Stimulated activated naive CD4-positive, alpha-beta T cell treated with Interleukin-2 at 50 U/mL for 16 hours (primary cell): ENCODE results near the gene RPL15.

Source experiments
- DNase-seq: peaks from one replicate; lab custom pipeline; 2025; lab: John Stamatoyannopoulos, UW

The RPL15 gene

GRCh38 chr3:23931597-23931996 is 14.7 kb downstream of the RPL15 start:
- no peak for DNase-seq

DNA sequence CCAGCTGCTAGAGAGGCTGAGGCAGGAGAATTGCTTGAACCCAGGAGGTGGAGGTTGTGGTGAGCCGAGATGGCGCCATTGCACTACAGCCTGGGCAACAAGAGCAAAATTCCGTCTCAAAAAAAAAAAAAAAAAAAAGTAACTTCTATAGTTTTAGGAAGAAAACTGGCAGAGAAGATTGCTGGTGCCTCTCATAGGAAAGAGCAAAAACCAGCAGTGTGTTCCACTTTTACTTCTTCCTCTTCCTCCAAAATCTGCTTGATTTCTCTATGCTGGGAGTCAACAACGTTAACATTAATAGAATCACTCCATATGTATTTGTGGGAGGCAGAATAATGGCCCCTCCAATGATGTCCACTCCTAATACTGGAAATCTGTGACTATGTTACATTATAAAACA is 15.6 kb downstream of the RPL15 start:
- no peak for DNase-seq

- no peak for DNase-seq
Measured at GRCh38 chr3:23934253-23934652, 17.3 kb downstream of the RPL15 start.

DNA sequence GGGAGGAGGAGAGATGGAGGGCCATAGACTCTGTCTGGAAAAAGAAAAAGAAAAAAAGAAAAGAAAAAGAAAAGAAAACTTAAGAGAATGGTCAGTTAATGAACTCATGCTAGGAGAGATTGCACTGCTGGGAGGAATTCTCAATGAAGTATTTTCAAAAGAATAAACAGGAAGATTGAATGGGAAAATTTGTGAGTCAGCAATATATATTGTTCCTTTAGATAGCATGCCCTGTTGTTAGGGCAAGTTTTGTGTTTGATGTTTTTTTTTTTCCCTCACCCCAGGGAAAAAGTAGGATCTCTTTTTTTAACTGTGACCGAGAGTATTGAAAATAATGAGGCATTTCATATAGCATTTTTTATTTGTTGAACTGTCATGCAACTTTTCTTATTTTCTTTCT is 20.4 kb downstream of the RPL15 start:
- no peak for DNase-seq

- no peak for DNase-seq
Measured at GRCh38 chr3:23938688-23939087, 21.8 kb downstream of the RPL15 start.

DNA sequence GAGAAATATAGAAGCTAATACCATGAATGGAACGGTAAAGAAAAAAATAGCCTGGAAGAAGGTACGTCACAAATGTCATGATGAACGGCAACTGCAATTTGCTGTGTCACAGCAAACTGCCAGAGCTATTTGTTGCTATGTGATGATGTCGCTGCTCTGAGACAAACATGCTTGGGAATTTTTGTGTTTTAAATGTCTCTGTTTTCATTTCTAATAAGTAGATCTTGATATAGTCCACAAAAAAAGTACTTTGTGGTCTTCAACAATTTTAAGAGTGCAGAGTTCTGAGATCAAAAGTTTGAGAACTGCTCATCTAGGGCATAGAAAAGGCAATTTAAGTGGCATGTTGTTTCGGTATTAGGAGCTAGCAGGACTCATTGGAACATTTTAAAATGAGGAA is 23.8 kb downstream of the RPL15 start:
- no peak for DNase-seq

DNA sequence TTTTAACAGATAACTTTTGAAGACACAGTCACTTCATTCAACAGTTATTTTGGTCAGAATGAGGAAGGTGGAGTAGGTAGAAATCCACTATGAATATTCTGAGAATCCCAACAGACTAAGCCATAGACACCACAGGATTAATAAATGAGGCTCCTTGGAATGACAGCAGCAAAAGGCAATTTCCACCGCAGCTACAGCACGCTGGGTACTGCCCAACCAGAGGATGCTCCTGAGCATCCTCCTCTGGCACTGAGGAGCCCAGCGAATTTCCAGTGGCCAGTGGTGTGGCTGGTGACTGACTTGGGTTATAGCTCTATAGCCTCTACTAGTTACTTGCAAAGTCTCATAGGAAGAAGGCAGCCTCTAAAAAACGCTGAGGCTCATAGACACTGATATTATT is 24.5 kb downstream of the RPL15 start:
- DNase-seq: no peak

GRCh38 chr3:23942546-23942945 is 25.6 kb downstream of the RPL15 start:
- no peak for DNase-seq

GRCh38 chr3:23944007-23944783 is 27.3 kb downstream of the RPL15 start:
- DNase-seq: no peak

DNA sequence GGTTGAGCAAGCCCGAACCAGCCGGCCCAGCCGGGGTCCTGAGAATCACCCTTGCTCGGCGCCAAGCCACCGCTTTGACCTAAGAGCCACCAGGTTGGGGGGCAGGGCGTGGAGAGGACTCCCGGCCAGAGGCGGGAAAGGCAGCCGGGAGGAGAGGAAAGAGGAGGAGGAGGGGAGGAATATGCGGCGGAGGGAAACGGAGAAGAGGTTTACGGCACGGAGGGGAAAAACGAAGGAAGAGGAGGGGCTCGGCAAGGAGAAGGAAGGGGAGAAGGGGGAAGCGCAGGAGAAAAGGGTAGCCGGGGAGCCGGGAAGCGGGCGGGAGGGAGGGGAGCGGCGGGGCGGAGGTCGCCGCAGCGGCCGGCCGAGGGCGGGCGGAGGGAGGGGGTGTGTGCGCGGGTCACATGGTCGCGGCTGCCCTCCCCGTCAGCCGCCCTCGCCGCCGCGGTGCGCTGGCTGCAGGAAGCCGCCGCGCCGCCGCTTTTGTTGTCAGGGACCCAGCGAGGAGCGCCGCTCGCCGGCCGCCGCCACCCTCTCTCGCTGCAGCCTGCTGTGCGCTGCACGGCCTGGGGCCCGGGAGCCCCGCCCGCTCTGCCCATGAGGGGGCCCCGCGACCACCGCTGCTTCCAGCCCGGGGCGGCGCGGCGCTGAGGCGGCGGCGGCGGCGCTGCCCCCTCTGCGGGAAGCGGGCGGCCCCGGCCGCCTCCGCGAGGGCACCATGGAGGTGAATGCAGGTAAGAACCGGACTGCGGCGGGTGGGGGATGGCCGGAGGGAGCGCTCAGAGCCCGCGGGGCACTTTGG is 28.1 kb downstream of the RPL15 start, which contains the start of gene NR1D2:
NR1D2 (plus strand) TSS at position 426 of the 802 bp plus-strand sequence; CDS start at position 719, 293 bp downstream.
- peak; percentile 78 for DNase-seq

- no peak for DNase-seq
Measured at GRCh38 chr3:23945663-23945912, 28.7 kb downstream of the RPL15 start.

- peak; percentile 94 for DNase-seq
Measured at GRCh38 chr3:23945913-23946687, 29.2 kb downstream of the RPL15 start.

GRCh38 chr3:23948761-23949160 is 31.8 kb downstream of the RPL15 start:
- no peak for DNase-seq

DNA sequence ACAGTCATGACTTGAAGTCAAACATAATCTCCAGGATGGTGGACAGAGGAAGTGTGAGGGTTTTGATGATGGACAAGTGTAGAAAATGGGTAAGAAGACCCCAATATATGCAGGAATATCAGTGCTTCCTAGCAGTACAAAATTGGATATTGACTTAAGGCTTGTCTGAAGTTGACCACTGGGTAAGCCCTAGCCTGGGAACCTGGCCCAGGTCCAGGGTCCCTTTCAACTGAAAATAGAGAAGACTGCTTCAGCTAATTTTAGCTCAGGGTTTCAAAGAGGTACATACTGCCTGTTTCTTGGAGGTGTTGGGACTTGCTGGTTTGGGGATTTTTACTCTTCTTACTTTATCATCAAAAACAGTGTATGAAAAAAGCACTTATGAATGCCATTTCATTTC is 32.9 kb downstream of the RPL15 start:
- no peak for DNase-seq

DNA sequence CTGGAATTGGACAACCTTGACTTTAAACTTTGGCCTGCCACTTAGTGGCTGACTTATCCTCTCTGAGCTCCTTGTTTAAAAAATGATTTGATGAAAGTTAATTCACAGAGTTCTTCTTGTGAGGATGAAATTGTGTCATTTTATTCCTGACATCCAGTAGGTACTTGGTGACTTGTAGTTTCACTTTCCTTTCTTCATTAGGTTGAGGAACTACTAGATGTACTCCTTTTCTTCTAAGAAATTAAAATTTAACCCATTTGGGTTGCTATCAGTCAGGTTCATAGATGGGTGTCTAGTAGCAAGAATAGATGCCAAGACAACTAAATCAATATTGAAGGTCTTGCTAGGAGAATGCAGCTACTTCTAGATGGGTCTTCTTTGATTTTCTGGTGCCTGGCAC is 33.4 kb downstream of the RPL15 start:
- DNase-seq: no peak

DNA sequence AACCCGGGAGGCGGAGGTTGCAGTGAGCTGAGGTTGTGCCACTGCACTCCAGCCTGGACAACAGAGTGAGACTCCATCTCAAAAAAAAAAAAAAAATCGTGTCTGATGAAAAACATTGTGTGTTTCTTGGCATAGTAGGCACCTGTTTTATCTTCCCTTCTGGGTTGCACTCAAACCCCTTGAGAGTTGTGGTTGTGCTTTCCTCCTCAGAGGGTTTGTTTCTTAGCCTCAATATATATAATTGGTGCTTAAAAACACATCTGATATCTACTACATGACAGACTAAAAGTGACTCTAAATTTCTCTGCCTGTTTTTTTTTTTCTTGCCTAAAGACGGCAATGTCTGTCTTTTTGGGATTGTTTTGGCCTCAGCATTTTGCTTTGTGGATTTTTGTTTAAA is 35.7 kb downstream of the RPL15 start:
- DNase-seq: no peak

DNA sequence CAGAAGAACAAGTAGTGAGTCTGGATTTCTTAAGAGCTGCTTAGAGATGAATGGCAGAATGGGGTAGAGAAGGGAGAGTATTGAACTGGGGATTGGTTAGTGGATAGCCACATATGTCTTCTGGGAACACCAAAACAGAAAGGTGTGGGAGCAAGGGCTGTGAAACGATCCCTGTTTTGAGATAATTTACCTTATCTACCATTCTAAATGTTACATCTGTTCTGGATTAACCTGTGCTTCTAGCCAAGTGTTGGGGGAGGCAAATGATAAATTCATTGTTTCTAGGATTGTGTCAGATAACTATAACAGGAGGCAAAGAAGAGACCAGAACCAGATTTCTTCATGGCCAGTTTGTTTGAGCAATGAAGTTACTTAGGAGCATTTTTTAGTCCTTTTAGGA is 36.6 kb downstream of the RPL15 start:
- DNase-seq: no peak

DNA sequence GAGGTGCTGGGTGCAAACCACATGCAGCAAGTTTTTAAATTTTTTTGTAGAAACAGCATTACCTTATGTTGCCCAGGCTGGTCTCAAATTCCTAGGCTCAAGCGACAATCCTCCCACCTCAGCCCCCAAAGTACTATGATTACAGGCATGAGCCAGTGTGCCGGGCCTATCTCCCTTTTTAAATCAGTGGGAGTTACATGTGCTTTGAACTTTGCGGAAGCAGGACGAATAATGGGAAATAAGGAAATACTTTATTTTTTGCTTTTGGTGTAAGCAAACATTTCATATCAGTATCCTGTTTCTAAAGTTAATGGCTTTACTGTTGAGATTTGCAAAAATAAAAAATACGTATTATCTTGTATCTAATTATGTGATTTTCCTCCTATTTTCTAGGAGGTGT is 37.2 kb downstream of the RPL15 start:
- no peak for DNase-seq

GRCh38 chr3:23956701-23957100 is 39.8 kb downstream of the RPL15 start:
- DNase-seq: no peak

GRCh38 chr3:23959135-23959900 is 42.4 kb downstream of the RPL15 start:
- no peak for DNase-seq

- DNase-seq: no peak
Measured at GRCh38 chr3:23960649-23961048, 43.7 kb downstream of the RPL15 start.

GRCh38 chr3:23961066-23961465 is 44.1 kb downstream of the RPL15 start:
- no peak for DNase-seq
